ENCODE measurements around the gene CCDC187.

GRCh38 chr9:136242918-136243525 is 60.9 kb downstream of the CCDC187 start:
- TF ChIP-seq GATA2 (IDR thresholded peaks at IDR 0.05; ENCODE audit: low read depth, low read length), result no peak
- no peak for TF ChIP-seq GATA3 (IDR thresholded peaks at IDR 0.05; ENCODE audit: low read depth, low read length)
